GM19372 (cell line): ENCODE results near the gene SEMA3D.

Experiments used
- ATAC-seq: cut with Tn5 transposase; IDR thresholded peaks from one replicate; pipeline ENCODE4 v1.9.1; 2021; ENCODE audit warnings: mild to moderate bottlenecking, low read depth, moderate library complexity; ENCODE audit not compliant: unreplicated experiment

The SEMA3D gene

GRCh38 chr7:85133560-85133959 lies 53.3 kb downstream of the SEMA3D start:
- no peak for ATAC-seq

DNA sequence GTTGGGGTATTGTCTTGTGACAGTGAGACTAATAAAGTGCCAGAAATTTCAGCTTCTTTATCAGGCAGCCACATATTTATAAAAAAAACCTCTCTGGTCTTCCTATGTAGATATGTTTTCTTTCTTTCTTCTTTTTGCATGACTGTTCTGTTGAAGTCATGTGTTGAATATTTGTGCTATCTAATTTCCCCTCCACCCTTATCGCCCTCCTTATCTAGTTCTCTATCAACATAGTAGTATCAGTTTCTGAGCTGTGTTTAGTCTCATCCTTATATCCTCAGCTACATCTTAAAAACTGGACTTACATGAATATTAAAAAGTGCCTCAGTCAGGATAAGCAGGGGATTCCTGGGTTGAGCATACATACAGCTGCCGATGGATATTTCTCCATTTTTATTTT lies 53.9 kb downstream of the SEMA3D start:
- no peak for ATAC-seq

DNA sequence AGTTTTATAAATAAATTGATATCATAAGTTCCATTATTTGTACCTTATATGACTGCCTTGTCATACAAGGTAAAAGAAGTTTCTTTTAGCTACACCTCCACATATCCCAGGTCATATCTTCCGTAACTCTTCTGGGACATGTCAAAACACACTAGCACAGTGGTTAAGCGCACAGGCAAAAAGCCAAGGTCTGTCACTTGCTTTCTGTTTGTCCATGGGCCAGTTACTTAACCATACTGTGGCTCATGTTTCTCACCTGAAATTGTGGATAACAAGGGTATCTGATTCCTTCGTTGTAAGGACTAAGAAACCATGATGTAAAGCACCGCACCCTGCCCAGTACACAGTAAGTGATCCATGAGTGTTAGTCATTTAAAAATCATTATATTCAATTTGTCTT lies 56.2 kb downstream of the SEMA3D start:
- ATAC-seq: no peak

DNA sequence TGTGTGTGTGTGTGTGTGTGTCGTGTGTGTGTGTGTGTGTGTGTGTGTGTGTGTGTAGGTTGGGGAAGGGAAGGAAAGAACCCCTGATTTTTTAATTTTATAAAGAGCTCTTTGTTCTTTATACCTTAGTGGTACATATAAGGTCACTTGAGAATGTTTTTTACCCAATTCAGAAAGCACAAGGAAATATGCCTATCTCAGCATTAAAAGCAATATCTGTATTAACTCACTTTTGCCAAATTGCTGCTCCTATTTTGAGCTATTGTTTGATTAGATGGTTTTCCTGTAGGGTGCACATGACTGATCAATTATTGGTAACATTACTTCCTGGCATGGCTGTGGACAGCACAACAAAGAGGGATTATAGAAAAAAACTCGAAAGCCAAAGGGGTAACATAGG lies 60.5 kb downstream of the SEMA3D start:
- no peak for ATAC-seq

- ATAC-seq: no peak
Observed at GRCh38 chr7:85125651-85126131, 61.2 kb downstream of the SEMA3D start.

DNA sequence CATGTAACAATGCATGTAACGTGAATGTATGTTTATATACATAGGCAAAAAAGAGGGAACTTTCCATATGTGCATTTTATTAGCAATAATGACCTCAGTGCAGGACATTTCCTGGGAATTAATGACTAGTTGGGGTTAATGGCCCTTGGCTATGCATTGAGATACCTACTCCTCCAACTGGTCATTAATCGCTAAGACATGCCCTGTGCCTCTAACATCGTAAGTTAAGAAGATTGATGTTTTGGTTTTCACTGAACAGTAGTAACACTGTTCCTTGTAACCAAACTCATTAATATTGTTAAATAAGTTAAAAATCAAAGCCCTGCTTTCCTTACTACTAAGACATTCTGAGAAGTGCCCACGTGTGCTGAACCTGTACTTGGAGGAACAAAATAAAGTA lies 61.7 kb downstream of the SEMA3D start:
- ATAC-seq: no peak

GRCh38 chr7:85119934-85120333 lies 66.9 kb downstream of the SEMA3D start:
- ATAC-seq: no peak

DNA sequence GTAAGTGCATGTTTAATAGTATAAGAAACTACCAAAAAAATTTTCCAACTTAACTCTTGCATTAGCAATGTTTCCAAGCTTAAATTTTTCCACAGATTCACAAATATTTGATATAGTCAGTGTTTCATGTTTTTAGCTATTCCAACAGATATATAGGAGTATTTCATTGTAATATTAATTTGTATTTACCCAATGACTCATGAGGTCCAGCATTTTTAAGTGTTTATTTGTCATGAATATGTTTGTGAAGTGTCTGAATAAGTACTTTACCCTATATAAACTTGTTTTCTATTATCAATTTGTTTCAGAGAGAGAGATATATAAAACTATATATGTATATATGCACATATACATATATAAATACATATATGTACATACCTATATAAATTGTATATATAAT lies 71.0 kb downstream of the SEMA3D start:
- no peak for ATAC-seq

DNA sequence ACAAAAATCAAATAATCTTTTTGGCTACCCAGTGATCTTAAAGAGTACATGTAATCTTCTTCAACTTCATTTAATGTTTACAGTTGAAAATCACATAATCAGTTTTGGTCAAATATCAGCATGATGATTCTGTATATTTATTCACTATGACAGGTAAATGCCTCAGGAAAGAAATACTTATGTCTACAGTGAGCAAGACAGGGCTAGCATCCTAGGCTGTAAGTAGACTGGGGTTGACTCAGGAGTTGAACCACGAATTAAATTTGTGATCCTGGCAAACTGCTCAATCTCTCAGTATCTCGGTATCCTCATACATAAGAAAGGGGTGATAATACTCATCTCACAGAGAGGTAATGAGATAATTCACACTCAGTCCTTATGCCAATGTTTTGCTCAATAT lies 71.8 kb downstream of the SEMA3D start:
- ATAC-seq: no peak

DNA sequence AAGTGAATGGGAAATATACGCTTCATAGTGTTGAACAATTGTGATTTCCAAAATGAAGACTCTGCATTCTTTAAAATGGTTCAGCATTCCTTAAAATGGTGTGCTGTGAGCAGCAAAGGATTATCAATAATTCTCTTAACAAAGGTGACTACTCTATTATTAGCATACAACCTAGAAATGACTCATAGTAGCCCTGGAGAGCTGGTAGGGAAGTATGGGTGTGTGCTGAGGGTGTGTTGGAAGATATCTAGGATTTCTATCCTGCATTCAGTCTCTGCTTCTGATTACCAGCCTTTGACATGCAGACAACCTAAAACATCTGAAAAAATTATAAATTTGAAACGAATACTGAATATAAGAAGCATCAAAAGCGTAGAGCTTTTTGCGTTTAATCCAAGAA lies 72.5 kb downstream of the SEMA3D start:
- ATAC-seq: no peak

- ATAC-seq: no peak
Observed at GRCh38 chr7:85111761-85112160, 75.1 kb downstream of the SEMA3D start.

- no peak for ATAC-seq
Observed at GRCh38 chr7:85106719-85107118, 80.1 kb downstream of the SEMA3D start.

- no peak for ATAC-seq
Observed at GRCh38 chr7:85104432-85105205, 82.2 kb downstream of the SEMA3D start.

GRCh38 chr7:85103962-85104361 lies 82.9 kb downstream of the SEMA3D start:
- no peak for ATAC-seq

DNA sequence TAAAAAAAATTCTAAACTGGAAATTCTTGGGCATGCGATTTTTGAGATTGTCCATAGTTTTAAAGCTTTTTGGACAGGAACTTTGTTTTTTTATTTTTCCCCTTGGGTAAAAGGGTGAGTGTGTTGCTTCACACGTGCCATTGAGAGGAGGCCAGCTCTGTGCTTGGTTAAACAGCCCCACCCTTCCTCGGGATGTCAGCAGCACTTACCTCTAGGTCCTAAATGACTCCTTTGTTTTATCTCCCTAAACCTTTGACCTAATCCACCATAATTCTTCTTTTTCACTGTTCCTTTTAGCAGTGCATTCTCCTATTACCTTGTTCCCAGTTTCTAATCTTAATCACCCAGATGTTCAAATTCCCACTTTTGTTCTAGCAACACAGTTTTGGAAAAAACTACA lies 83.5 kb downstream of the SEMA3D start:
- no peak for ATAC-seq

DNA sequence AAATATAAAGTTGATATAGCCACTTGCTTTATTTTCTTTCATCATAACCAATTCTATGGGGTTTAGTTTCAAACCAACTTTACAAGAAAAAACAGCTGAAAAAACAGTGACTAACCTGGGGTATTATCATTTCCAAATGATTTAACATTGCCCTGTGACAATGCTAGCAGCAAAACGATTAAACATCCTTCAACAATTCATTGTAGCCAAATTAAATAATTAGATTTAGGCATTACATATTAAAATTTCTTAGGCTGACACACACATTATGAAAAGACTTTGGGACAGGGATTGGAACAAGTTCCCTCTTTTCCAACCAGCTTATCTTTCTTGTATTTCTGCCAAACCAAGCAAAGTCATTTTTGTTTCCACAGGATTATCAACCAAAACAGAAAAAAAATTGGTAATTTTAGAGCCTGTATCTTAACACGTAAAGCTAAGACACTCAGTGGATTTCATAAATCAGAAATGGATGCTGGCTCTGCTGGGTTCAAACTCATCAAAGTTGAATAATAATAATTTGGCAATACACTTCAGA lies 84.0 kb downstream of the SEMA3D start:
- no peak for ATAC-seq

- no peak for ATAC-seq
Observed at GRCh38 chr7:85101347-85101746, 85.5 kb downstream of the SEMA3D start.

GRCh38 chr7:85097844-85098243 lies 89.0 kb downstream of the SEMA3D start:
- no peak for ATAC-seq

DNA sequence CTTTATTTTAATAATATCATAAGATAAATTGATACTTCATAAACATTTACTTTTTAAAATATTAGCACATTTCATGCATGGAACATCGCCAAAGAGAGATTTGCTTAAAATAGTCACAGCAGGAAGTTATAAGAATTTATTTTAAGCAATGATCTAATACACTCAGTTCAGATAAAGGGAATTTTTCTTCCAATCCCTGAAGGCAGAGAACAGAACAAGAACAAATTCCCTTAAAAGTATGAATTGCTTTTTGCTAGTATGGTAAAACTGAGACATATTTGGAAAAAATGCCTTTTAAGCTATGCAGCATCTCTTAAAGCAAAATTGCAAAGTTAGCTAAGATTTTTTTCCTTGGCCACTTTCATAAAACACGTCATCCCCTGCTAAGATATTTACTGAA lies 91.0 kb downstream of the SEMA3D start:
- no peak for ATAC-seq

DNA sequence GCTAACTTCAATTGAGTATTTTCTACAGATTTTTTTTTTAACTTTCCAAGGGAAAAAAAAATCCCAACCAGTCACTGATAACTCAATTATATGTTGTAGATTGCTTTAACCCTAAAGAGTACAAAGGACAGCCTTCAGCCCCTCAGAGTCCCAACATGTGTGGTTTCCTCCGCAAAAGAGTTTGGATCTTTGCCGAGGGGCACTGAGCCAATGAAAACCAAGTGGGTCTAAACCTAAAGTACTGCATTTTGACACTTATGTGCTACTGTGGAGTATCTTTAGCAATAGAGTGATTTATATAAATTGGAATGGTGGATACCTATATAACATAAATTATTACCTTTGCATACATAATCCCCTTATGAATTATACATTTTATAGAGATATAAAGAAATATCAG lies 91.5 kb downstream of the SEMA3D start:
- no peak for ATAC-seq

GRCh38 chr7:85094046-85094725 lies 92.7 kb downstream of the SEMA3D start:
- no peak for ATAC-seq

GRCh38 chr7:85091565-85091928 lies 95.3 kb downstream of the SEMA3D start:
- no peak for ATAC-seq
